Esophagus muscularis mucosa (tissue), 4 donors: ENCODE measurements around the gene GCNT4.

Experiments
- EP300 ChIP-seq: sonication (generic); formaldehyde crosslinking; IDR thresholded peaks from one replicate; pipeline ENCODE4 v1.6.1; 2017; ENCODE audit warnings: antibody characterized with exemption
- POLR2A ChIP-seq: fragments of 450-650 bp; IDR thresholded peaks from one replicate; pipeline ENCODE4 v1.6.1; 2017; ENCODE audit warnings: antibody characterized with exemption, moderate library complexity, mild to moderate bottlenecking, low read depth
- POLR2AphosphoS5 ChIP-seq, 2 donors: sonication (generic); formaldehyde crosslinking; IDR thresholded peaks; one replicate each; pipeline ENCODE4 v1.6.1; 2017; ENCODE audit warnings: antibody characterized with exemption in 2 of 2
- TF ChIP-seq, protein P1 (sequence below), 3 experiments: fragments of 200-600 bp in 2 of 3; fragments of 450-650 bp in 1 of 3; sonication (generic) in 2 of 3; IDR thresholded peaks; one replicate each; pipeline ENCODE4 v1.5.1; 2017 to 2019; ENCODE audit warnings: antibody characterized with exemption in 3 of 3, mild to moderate bottlenecking in 2 of 3, moderate library complexity in 1 of 3

DNA sequence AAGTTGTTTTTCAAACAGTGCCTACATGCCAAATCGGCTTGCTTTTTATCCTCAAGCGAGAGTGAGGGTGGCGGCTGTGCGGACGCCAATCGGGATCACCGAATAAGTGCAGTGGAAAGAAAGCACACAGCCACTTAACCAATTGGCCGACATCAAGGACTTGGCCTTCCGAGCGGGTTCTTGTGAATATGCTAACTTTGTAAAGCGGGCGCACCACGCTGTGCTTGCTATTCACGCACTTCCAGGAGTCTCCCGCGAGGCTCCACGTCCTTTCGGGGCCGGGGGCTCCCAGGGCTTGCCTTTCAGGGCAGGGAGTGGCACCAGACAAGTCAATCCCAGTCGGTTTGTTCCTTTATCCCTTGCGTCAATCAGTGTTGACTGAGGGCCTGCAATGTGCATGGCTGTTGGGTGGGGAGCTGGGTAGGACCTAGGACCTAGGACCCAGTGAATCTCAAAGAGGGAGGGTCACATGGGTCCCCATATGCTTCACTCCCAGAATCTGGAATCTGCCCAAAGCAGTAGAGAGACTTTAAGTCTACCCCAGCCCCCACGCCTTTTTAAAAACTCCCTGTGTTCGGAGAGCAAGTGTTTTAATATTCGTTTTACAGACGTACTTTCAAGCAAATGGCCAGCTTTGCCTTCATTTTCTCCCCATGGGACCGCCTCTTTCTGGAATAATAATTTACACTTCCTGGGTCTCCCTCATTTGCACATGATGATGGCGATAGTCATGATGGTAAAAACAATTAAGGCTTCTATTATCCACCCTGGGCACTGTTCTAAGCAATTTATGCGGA, 2.0 kb upstream of the GCNT4 start:
- TF ChIP-seq, protein P1, sequence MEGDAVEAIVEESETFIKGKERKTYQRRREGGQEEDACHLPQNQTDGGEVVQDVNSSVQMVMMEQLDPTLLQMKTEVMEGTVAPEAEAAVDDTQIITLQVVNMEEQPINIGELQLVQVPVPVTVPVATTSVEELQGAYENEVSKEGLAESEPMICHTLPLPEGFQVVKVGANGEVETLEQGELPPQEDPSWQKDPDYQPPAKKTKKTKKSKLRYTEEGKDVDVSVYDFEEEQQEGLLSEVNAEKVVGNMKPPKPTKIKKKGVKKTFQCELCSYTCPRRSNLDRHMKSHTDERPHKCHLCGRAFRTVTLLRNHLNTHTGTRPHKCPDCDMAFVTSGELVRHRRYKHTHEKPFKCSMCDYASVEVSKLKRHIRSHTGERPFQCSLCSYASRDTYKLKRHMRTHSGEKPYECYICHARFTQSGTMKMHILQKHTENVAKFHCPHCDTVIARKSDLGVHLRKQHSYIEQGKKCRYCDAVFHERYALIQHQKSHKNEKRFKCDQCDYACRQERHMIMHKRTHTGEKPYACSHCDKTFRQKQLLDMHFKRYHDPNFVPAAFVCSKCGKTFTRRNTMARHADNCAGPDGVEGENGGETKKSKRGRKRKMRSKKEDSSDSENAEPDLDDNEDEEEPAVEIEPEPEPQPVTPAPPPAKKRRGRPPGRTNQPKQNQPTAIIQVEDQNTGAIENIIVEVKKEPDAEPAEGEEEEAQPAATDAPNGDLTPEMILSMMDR (IDR thresholded peaks at IDR 0.05) = no peak
- TF ChIP-seq POLR2AphosphoS5 (IDR thresholded peaks at IDR 0.05) (no peak), EP300 (no peak), POLR2A (no peak)
